SJCRH30 (cell line): ENCODE data around the gene CER1. TPM values are rescaled to one million over a fixed set of nuclear protein-coding genes. Genes with fewer than 3 reads are reported as not detected.
"Not testable (repeated sequence)": the region's sequence is repeated elsewhere in the genome, so short reads cannot be mapped to it uniquely, and the experiment has no call there.

Experiments
- DNase-seq, 2 experiments: peaks; one replicate each; pipeline ENCODE4 v3.0.0-alpha.2; 2015 to 2020
- H3K27ac ChIP-seq: fragments of 250-450 bp; sonication (Bioruptor Pico); 2 replicates; pipeline ENCODE4 v1.5.1; 2020; ENCODE audit warnings: mild to moderate bottlenecking, moderate library complexity
- H3K27me3 ChIP-seq: fragments of 250-450 bp; sonication (Bioruptor Pico); 2 replicates; pipeline ENCODE4 v1.5.1; 2020; ENCODE audit warnings: mild to moderate bottlenecking, moderate library complexity
- H3K36me3 ChIP-seq: fragments of 250-450 bp; sonication (Bioruptor Pico); 2 replicates; pipeline ENCODE4 v1.5.1; 2020; ENCODE audit warnings: mild to moderate bottlenecking, moderate library complexity
- H3K4me1 ChIP-seq: fragments of 250-450 bp; sonication (Bioruptor Pico); 2 replicates; pipeline ENCODE4 v1.5.1; 2020; ENCODE audit warnings: mild to moderate bottlenecking, moderate library complexity
- H3K4me3 ChIP-seq: fragments of 250-450 bp; sonication (Bioruptor Pico); 2 replicates; pipeline ENCODE4 v1.5.1; 2020; ENCODE audit warnings: mild to moderate bottlenecking, moderate library complexity
- H3K9me3 ChIP-seq: fragments of 250-450 bp; sonication (Bioruptor Pico); replicated peaks from 2 replicates; pipeline ENCODE4 v1.5.1; 2020; ENCODE audit warnings: mild to moderate bottlenecking, moderate library complexity
- total RNA-seq: library from RNA; depleted of rRNA; stranded (reverse); fragments of >200 nt; shearing (Covaris generic); gene quantifications from 2 replicates; pipeline ENCODE4 v1.2.3, GENCODE V29; 2014

CER1 gene
- total RNA-seq, 1 experiment from 2014 or later, result not detected

GRCh38 chr9:14693251-14693861 is 29.2 kb downstream of the CER1 start, which contains the start of gene ZDHHC21:
TSS of gene ZDHHC21 (minus strand) at chr9:14693432. CDS start at chr9:14674340, 19,092 bp downstream.
- Histone ChIP-seq H3K36me3 (peaks cover 9% of the 10 kb centered on the region; the same call in 1 of the 2 replicates), H3K4me1 (no peaks in the 10 kb centered on the region), H3K4me3 (peak within 1 kb of the TSS; percentile 72), H3K27ac (no peak within 1 kb of the TSS), H3K9me3 (no peaks in the 10 kb centered on the region), H3K27me3 (no peaks in the 10 kb centered on the region)
- DNase-seq, result peak; percentile 65 to 66

- DNase-seq, result peak; percentile 16 to 22
These were observed 29.9 kb downstream of the CER1 start for GRCh38 chr9:14692470-14693250.

GRCh38 chr9:14690948-14691730 is 31.4 kb downstream of the CER1 start:
- Histone ChIP-seq H3K4me1 (no peaks in the 10 kb centered on the region), H3K36me3 (peaks cover 9% of the 10 kb centered on the region), H3K9me3 (no peaks in the 10 kb centered on the region), H3K27ac (no peak overlapping the region), H3K4me3 (no peak overlapping the region), H3K27me3 (no peaks in the 10 kb centered on the region)
- no peak for DNase-seq

More at GRCh38 chr9:14692470-14693250, 29.9 kb downstream of the CER1 start:
- Histone ChIP-seq H3K27me3 (no peaks in the 10 kb centered on the region), H3K36me3 (peaks cover 9% of the 10 kb centered on the region), H3K4me1 (no peaks in the 10 kb centered on the region), H3K9me3 (no peaks in the 10 kb centered on the region), H3K27ac (no peak overlapping the region), H3K4me3 (peak overlapping the region; percentile 72)

- no peaks in the 10 kb centered on the region for H3K27me3 ChIP-seq
- no peaks in the 10 kb centered on the region for H3K4me1 ChIP-seq
- DNase-seq, result no peak
- H3K4me3 ChIP-seq, result no peak overlapping the region
- no peaks in the 10 kb centered on the region for H3K9me3 ChIP-seq
- no peak overlapping the region for H3K27ac ChIP-seq
- peaks cover 9% of the 10 kb centered on the region for H3K36me3 ChIP-seq
These were observed 35.4 kb downstream of the CER1 start for GRCh38 chr9:14687042-14687719.

GRCh38 chr9:14686168-14686567 is 36.4 kb downstream of the CER1 start:
- Histone ChIP-seq H3K27me3 (no peaks in the 10 kb centered on the region), H3K4me3 (no peak overlapping the region), H3K4me1 (no peaks in the 10 kb centered on the region), H3K9me3 (no peaks in the 10 kb centered on the region), H3K36me3 (peaks cover 9% of the 10 kb centered on the region), H3K27ac (no peak overlapping the region)
- no peak for DNase-seq

- not testable (repeated sequence) for H3K36me3 ChIP-seq, H3K27ac ChIP-seq, DNase-seq, H3K9me3 ChIP-seq, H3K4me1 ChIP-seq, H3K27me3 ChIP-seq, H3K4me3 ChIP-seq
These were observed 39.9 kb downstream of the CER1 start for GRCh38 chr9:14682616-14683015.

GRCh38 chr9:14678776-14679175 is 43.8 kb downstream of the CER1 start:
- Histone ChIP-seq H3K27ac (no peak overlapping the region), H3K27me3 (no peaks in the 10 kb centered on the region), H3K4me3 (no peak overlapping the region), H3K36me3 (no peaks in the 10 kb centered on the region), H3K9me3 (no peaks in the 10 kb centered on the region), H3K4me1 (no peaks in the 10 kb centered on the region)
- DNase-seq, result no peak

- no peaks in the 10 kb centered on the region for H3K9me3 ChIP-seq
- no peaks in the 10 kb centered on the region for H3K36me3 ChIP-seq
- no peaks in the 10 kb centered on the region for H3K4me1 ChIP-seq
- H3K27ac ChIP-seq, result no peak overlapping the region
- no peaks in the 10 kb centered on the region for H3K27me3 ChIP-seq
- DNase-seq, result no peak
- no peak overlapping the region for H3K4me3 ChIP-seq
These were observed 44.7 kb downstream of the CER1 start for GRCh38 chr9:14677872-14678271.

GRCh38 chr9:14677396-14677795 is 45.1 kb downstream of the CER1 start:
- H3K27me3 ChIP-seq, result no peaks in the 10 kb centered on the region
- H3K4me1 ChIP-seq, result no peaks in the 10 kb centered on the region
- H3K27ac ChIP-seq, result no peak overlapping the region
- H3K9me3 ChIP-seq, result no peaks in the 10 kb centered on the region
- no peak for DNase-seq
- no peaks in the 10 kb centered on the region for H3K36me3 ChIP-seq
- H3K4me3 ChIP-seq, result no peak overlapping the region

GRCh38 chr9:14674630-14675029 is 47.9 kb downstream of the CER1 start:
- DNase-seq, result no peak
- no peak overlapping the region for H3K4me3 ChIP-seq
- H3K9me3 ChIP-seq, result no peaks in the 10 kb centered on the region
- no peaks in the 10 kb centered on the region for H3K4me1 ChIP-seq
- H3K27ac ChIP-seq, result no peak overlapping the region
- H3K27me3 ChIP-seq, result no peaks in the 10 kb centered on the region
- 0 out of 2 replicates have a peak, but pooled peaks cover 3% of the 10 kb centered on the region for H3K36me3 ChIP-seq

- no peak overlapping the region for H3K27ac ChIP-seq
- H3K27me3 ChIP-seq, result no peaks in the 10 kb centered on the region
- DNase-seq, result no peak
- no peak overlapping the region for H3K4me3 ChIP-seq
- H3K9me3 ChIP-seq, result no peaks in the 10 kb centered on the region
- H3K36me3 ChIP-seq, result 0 out of 2 replicates have a peak, but pooled peaks cover 3% of the 10 kb centered on the region
- H3K4me1 ChIP-seq, result no peaks in the 10 kb centered on the region
These were observed 51.2 kb downstream of the CER1 start for GRCh38 chr9:14671377-14671776.

- no peaks in the 10 kb centered on the region for H3K27me3 ChIP-seq
- H3K9me3 ChIP-seq, result no peaks in the 10 kb centered on the region
- H3K4me1 ChIP-seq, result no peaks in the 10 kb centered on the region
- H3K36me3 ChIP-seq, result 0 out of 2 replicates have a peak, but pooled peaks cover 3% of the 10 kb centered on the region
- H3K4me3 ChIP-seq, result no peak overlapping the region
- H3K27ac ChIP-seq, result no peak overlapping the region
- no peak for DNase-seq
These were observed 51.8 kb downstream of the CER1 start for GRCh38 chr9:14670718-14671117.
